Stimulated activated CD8-positive, alpha-beta memory T cell treated with anti-CD3 and anti-CD28 coated beads, Interleukin-15, amount 100 ng/mL, for 4 hours (primary cell): ENCODE results near the gene LHFPL2.
"Not testable (repeated sequence)": the region's sequence is repeated elsewhere in the genome, so short reads cannot be mapped to it uniquely, and the experiment has no call there.

Experiments used
- DNase-seq, 2 donors: peaks; one replicate each; pipeline ENCODE4 v3.0.0-alpha.2; 2020; ENCODE audit warnings: low read depth in 2 of 2

Gene LHFPL2

GRCh38 chr5:78648359-78649210 lies at the start of gene LHFPL2:
TSS of gene LHFPL2 (minus strand) at chr5:78648772. CDS start at chr5:78510213, 138,559 bp downstream.
- no peak for DNase-seq

GRCh38 chr5:78696637-78697036 lies 48.1 kb upstream of the LHFPL2 start:
- no peak for DNase-seq

GRCh38 chr5:78696052-78696451 lies 47.5 kb upstream of the LHFPL2 start:
- not testable (repeated sequence) for DNase-seq

GRCh38 chr5:78693339-78693738 lies 44.8 kb upstream of the LHFPL2 start:
- no peak for DNase-seq

GRCh38 chr5:78691084-78691960 lies 42.8 kb upstream of the LHFPL2 start:
- no peak for DNase-seq

GRCh38 chr5:78690253-78690972 lies 41.8 kb upstream of the LHFPL2 start:
- DNase-seq, result no peak

- DNase-seq, result no peak
Observed at GRCh38 chr5:78689540-78690252, 41.1 kb upstream of the LHFPL2 start.

- DNase-seq, result not testable (repeated sequence)
Observed at GRCh38 chr5:78687514-78687913, 38.9 kb upstream of the LHFPL2 start.

- DNase-seq, result not testable (repeated sequence)
Observed at GRCh38 chr5:78683905-78684304, 35.3 kb upstream of the LHFPL2 start.

GRCh38 chr5:78679905-78680304 lies 31.3 kb upstream of the LHFPL2 start:
- no peak for DNase-seq

- no peak for DNase-seq
Observed at GRCh38 chr5:78677777-78678668, 29.5 kb upstream of the LHFPL2 start.

- DNase-seq, result no peak
Observed at GRCh38 chr5:78675956-78676730, 27.6 kb upstream of the LHFPL2 start.

GRCh38 chr5:78673827-78674226 lies 25.3 kb upstream of the LHFPL2 start:
- not testable (repeated sequence) for DNase-seq

- DNase-seq, result no peak
Observed at GRCh38 chr5:78672154-78672553, 23.6 kb upstream of the LHFPL2 start.

- no peak for DNase-seq
Observed at GRCh38 chr5:78671609-78672008, 23.0 kb upstream of the LHFPL2 start.

GRCh38 chr5:78670701-78671269 lies 22.2 kb upstream of the LHFPL2 start:
- DNase-seq, result no peak

- no peak for DNase-seq
Observed at GRCh38 chr5:78669331-78669730, 20.8 kb upstream of the LHFPL2 start.

GRCh38 chr5:78667461-78668103 lies 19.0 kb upstream of the LHFPL2 start:
- DNase-seq, result no peak

GRCh38 chr5:78666975-78667374 lies 18.4 kb upstream of the LHFPL2 start:
- DNase-seq, result not testable (repeated sequence)
